Upper lobe of left lung (tissue), 6 donors: ENCODE results near the gene PRDM16. TPM values are rescaled to one million over a fixed set of nuclear protein-coding genes. Genes with fewer than 3 reads are reported as not detected.

ENCODE experiments used
- ATAC-seq, 2 donors: fragments of 200-7000 bp; cut with Tn5 transposase; one replicate each; pipeline ENCODE4 v1.9.1; 2022; ENCODE audit warnings: mild to moderate bottlenecking in 2 of 2, moderate library complexity in 2 of 2; ENCODE audit not compliant: low FRiP score in 2 of 2
- DNase-seq, 2 donors: peaks; one replicate each; pipeline ENCODE4 v3.0.0-alpha.2; 2019 to 2020
- H3K27ac ChIP-seq, 4 donors: fragments of 200-600 bp; sonication (generic); one replicate each; pipeline ENCODE4 v1.5.1; 2016 to 2019
- H3K27me3 ChIP-seq, 4 donors: fragments of 200-600 bp; sonication (generic); one replicate each; pipeline ENCODE4 v1.5.1; 2017 to 2019
- H3K36me3 ChIP-seq, 4 donors: fragments of 200-600 bp; sonication (generic); one replicate each; pipeline ENCODE4 v1.5.1; 2016 to 2019
- H3K4me1 ChIP-seq, 4 donors: fragments of 200-600 bp; sonication (generic); one replicate each; pipeline ENCODE4 v1.5.1; 2018 to 2019
- H3K4me3 ChIP-seq, 4 donors: fragments of 200-600 bp; sonication (generic); one replicate each; pipeline ENCODE4 v1.5.1; 2017 to 2019; ENCODE audit warnings: mild to moderate bottlenecking in 2 of 4, moderate library complexity in 1 of 4
- H3K9me3 ChIP-seq, 4 donors: fragments of 200-600 bp; sonication (generic); one replicate each; pipeline ENCODE4 v1.5.1; 2018 to 2019
- EP300 ChIP-seq, 4 donors: sonication (generic); formaldehyde crosslinking; IDR thresholded peaks; one replicate each; pipeline ENCODE4 v1.5.1; 2017; ENCODE audit warnings: antibody characterized with exemption in 4 of 4, control low read depth in 2 of 4
- POLR2A ChIP-seq, 4 donors: fragments of 450-650 bp; IDR thresholded peaks; one replicate each; pipeline ENCODE4 v1.5.1; 2016 to 2017; ENCODE audit warnings: antibody characterized with exemption in 4 of 4, mild to moderate bottlenecking in 2 of 4
- POLR2AphosphoS5 ChIP-seq, 2 donors: sonication (generic); formaldehyde crosslinking; IDR thresholded peaks; one replicate each; pipeline ENCODE4 v1.5.1; 2017; ENCODE audit warnings: antibody characterized with exemption in 2 of 2
- WGBS, 2 donors: methylation state at CpG; one replicate each; pipeline ENCODE4 v1.1.5; 2017 to 2018; 5-methylcytosine and 5-hydroxymethylcytosine counted together
- total RNA-seq, 6 donors: library from RNA; depleted of rRNA in 4 of 6; stranded (reverse); fragments of >200 nt in 4 of 6; gene quantifications; one replicate each; pipeline versions ENCODE4 v1.1.0 to v1.2.1, GENCODE V29; 2016 to 2021
- TF ChIP-seq, protein P1 (sequence below), 6 experiments: fragments of 450-650 bp in 4 of 6; fragments of 200-600 bp in 2 of 6; sonication (generic) in 2 of 6; IDR thresholded peaks; one replicate each; pipeline ENCODE4 v1.5.1; 2016 to 2019; ENCODE audit warnings: antibody characterized with exemption in 6 of 6
- donor health status: DM: no; HTN: no; CAD: no; lungs with moderate emphysema.
- donor health status: DM: no; HTN: yes; CAD: no; lungs with severe emphysema.

The PRDM16 gene
- total RNA-seq, 6 donors from 2014 or later = 12.3 to 54.5 (median 21.2) TPM

DNA sequence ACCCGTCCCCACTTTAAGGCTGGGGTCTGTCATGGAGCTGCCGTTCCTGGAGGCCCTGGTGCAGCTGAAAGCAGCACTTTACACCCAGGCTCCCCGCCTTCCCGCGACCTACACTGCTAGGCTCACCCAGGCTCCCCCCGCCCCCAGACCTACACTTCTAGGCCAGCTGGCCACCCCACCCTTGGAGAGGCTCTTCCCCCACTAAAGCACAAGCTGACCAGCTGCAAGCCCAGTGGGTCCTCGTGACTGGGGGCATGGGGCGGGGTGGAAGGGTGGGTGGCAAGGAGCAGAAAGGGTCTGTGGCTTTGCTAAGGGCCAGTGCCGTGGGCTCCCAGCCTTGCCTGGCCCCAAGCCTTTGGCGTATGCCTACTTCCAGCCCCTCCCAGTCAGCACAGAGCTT, 375.7 kb downstream of the PRDM16 start:
- H3K9me3 ChIP-seq = no peaks in the 10 kb centered on the region
- no peaks in the 10 kb centered on the region for H3K4me1 ChIP-seq
- DNase-seq (peak in 1 of 2 donors; percentile 54), ATAC-seq (no peak)
- no peak overlapping the region for H3K4me3 ChIP-seq
- no peaks in the 10 kb centered on the region for H3K36me3 ChIP-seq
- no peak overlapping the region for H3K27ac ChIP-seq
- peaks cover 0 to 4% (median 0%) of the 10 kb centered on the region in 4 donors for H3K27me3 ChIP-seq
- TF ChIP-seq EP300 (IDR thresholded peaks at IDR 0.05) = no peak
- no peak for TF ChIP-seq POLR2AphosphoS5 (IDR thresholded peaks at IDR 0.05)
- TF ChIP-seq POLR2A (IDR thresholded peaks at IDR 0.05) = no peak
- TF ChIP-seq, protein P1, sequence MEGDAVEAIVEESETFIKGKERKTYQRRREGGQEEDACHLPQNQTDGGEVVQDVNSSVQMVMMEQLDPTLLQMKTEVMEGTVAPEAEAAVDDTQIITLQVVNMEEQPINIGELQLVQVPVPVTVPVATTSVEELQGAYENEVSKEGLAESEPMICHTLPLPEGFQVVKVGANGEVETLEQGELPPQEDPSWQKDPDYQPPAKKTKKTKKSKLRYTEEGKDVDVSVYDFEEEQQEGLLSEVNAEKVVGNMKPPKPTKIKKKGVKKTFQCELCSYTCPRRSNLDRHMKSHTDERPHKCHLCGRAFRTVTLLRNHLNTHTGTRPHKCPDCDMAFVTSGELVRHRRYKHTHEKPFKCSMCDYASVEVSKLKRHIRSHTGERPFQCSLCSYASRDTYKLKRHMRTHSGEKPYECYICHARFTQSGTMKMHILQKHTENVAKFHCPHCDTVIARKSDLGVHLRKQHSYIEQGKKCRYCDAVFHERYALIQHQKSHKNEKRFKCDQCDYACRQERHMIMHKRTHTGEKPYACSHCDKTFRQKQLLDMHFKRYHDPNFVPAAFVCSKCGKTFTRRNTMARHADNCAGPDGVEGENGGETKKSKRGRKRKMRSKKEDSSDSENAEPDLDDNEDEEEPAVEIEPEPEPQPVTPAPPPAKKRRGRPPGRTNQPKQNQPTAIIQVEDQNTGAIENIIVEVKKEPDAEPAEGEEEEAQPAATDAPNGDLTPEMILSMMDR (IDR thresholded peaks at IDR 0.05) = no peak
- WGBS, 2 donors = 64 to 69% methylated on average over 5 to 10 of the region's 10 CpGs

DNA sequence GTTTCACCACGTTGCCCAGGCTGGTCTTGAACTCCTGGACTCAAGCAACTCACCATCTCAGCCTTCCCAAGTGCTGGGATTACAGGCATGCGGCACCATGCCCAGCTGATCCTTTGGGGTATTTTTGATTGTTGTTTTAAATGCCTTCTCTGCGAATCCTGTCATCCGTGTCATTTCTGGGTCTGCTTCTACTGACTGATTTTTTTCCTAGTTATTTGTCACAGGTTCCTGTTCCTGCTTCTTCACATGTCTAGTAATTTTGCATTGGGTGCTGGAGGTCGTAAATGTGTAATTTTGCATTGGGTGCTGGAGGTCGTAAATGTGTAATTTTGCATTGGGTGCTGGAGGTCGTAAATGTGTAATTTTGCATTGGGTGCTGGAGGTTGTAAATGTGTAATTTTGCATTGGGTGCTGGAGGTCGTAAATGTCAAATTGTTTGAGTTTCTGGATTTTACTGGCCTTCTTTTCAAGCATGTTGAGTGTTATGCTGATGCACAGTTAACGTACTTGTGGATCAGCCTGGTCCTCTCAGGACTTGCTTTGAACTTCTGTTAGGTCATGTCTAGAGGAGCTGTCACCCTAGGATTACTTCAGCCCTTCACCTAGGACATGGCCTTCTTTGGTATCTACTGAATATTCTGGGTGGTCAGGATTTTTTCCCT, 381.3 kb downstream of the PRDM16 start:
- Histone ChIP-seq H3K36me3 (no peaks in the 10 kb centered on the region), H3K4me3 (no peak overlapping the region), H3K9me3 (no peaks in the 10 kb centered on the region), H3K27me3 (peaks cover 0 to 12% (median 0%) of the 10 kb centered on the region in 4 donors), H3K4me1 (peaks cover 16 to 26% (median 20%) of the 10 kb centered on the region in 4 donors), H3K27ac (no peak overlapping the region)
- no peak for ATAC-seq
- 82 to 87% methylated on average over 9 of the region's 9 CpGs for WGBS, 2 donors
- no peak for DNase-seq
- TF ChIP-seq POLR2A (IDR thresholded peaks at IDR 0.05) (no peak), EP300 (IDR thresholded peaks at IDR 0.05) (no peak), POLR2AphosphoS5 (IDR thresholded peaks at IDR 0.05) (no peak)
- TF ChIP-seq, protein P1 (IDR thresholded peaks at IDR 0.05) = no peak

DNA sequence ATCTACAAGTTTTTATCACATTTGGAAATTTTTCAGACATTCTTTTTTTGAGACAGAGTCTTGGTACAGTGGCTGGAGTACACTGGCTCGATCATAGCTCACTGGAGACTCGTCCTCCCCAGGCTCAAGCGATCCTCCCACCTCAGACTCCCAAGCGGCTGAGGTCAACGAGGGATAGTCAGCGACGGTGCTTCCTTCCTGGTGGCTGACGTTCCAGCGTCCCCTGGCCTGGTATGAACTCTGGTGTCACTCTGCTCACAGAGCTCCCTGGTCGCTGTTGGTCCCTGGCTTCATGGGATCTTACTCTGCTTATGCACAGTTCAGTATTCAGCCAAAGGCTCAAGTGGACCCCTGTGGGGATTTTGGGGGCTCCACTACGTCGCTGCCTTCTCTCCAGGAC, 382.0 kb downstream of the PRDM16 start:
- 55 to 79% methylated on average over 8 to 12 of the region's 12 CpGs for WGBS, 2 donors
- H3K4me3 ChIP-seq = no peak overlapping the region
- DNase-seq (no peak), ATAC-seq (no peak)
- no peak for TF ChIP-seq EP300 (IDR thresholded peaks at IDR 0.05)
- TF ChIP-seq, protein P1 (IDR thresholded peaks at IDR 0.05) = no peak
- no peak for TF ChIP-seq POLR2AphosphoS5 (IDR thresholded peaks at IDR 0.05)
- TF ChIP-seq POLR2A (IDR thresholded peaks at IDR 0.05) = no peak
- H3K4me1 ChIP-seq = peaks cover 16 to 29% (median 21%) of the 10 kb centered on the region in 4 donors
- peaks cover 0 to 12% (median 0%) of the 10 kb centered on the region in 4 donors for H3K27me3 ChIP-seq
- H3K36me3 ChIP-seq = no peaks in the 10 kb centered on the region
- no peak overlapping the region for H3K27ac ChIP-seq
- H3K9me3 ChIP-seq = no peaks in the 10 kb centered on the region

DNA sequence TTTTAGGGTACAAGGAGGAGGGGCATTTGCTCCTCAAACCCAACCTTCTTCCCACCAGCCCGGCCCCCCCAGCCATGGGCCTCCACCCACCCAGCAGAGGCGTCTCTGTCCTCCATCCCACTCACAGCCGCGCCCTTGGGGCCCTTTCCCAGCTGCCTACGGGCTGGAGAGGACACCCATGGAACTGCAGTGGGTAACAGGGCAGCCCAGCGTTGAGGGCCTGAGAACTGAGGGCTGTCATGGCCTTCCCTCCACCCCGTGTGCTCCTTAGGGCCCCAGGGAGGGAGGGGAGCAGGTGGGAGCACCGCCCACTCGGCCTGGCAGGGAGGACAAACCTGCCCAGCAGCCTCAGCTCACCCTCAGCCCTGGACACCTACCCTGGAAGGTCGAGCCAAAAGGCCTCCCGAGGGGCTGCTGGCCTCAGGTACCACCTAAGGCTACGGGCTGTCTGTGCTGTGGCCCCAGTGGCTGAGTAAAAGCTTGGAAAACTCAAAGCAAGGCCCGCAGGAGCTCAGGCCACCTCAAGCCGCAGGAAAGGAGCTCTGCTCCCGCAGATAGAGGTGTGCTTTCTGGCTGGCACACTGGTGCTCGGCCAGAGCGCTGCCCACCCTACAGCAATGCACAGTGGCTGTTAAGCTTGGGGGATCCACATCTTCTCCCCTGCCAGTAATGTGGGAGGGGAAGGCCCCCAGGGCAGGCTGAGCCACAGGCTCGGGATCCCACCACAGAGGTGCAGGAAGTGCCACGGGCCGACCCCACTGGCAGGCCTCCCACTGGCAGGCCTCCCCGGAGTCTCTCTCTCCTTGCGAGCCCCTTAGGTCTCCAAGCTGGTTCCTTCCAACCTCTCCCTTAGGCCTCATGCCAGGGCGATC, 383.2 kb downstream of the PRDM16 start:
- Histone ChIP-seq H3K9me3 (no peaks in the 10 kb centered on the region), H3K27ac (no peak overlapping the region), H3K4me3 (no peak overlapping the region), H3K4me1 (peaks cover 16 to 29% (median 21%) of the 10 kb centered on the region in 4 donors), H3K36me3 (no peaks in the 10 kb centered on the region), H3K27me3 (peaks cover 0 to 12% (median 0%) of the 10 kb centered on the region in 4 donors)
- TF ChIP-seq POLR2A (IDR thresholded peaks at IDR 0.05) = no peak
- no peak for TF ChIP-seq EP300 (IDR thresholded peaks at IDR 0.05)
- TF ChIP-seq POLR2AphosphoS5 (IDR thresholded peaks at IDR 0.05) = no peak
- TF ChIP-seq, protein P1 (IDR thresholded peaks at IDR 0.05) = no peak
- ATAC-seq (no peak), DNase-seq (peak in 1 of 2 donors; percentile 61)
- WGBS, 2 donors = 62 to 76% methylated on average over 14 to 19 of the region's 23 CpGs
